Body of pancreas (tissue), 4 donors: ENCODE data around the gene OSMR.

ENCODE experiments used
- CTCF ChIP-seq, 7 experiments: fragments of 450-650 bp in 4 of 7; fragments of 200-600 bp in 3 of 7; sonication (generic) in 3 of 7; IDR thresholded peaks; one replicate each; pipeline ENCODE4 v1.5.1; 2016 to 2019; ENCODE audit warnings: antibody characterized with exemption in 7 of 7
- POLR2A ChIP-seq, 3 donors: fragments of 450-650 bp; IDR thresholded peaks; one replicate each; pipeline ENCODE4 v1.6.1; 2016; ENCODE audit warnings: antibody characterized with exemption in 3 of 3, mild to moderate bottlenecking in 2 of 3

- no peak for TF ChIP-seq CTCF (IDR thresholded peaks at IDR 0.05)
- TF ChIP-seq POLR2A (IDR thresholded peaks at IDR 0.05) = no peak
Observed at GRCh38 chr5:38796742-38797108, 49.1 kb upstream of the OSMR start.
